GM18499 (cell line): ENCODE results near the gene PIP4K2B.
"Not testable (repeated sequence)": the region's sequence is repeated elsewhere in the genome, so short reads cannot be mapped to it uniquely, and the experiment has no call there.

Source experiments
- ATAC-seq: cut with Tn5 transposase; IDR thresholded peaks from one replicate; pipeline ENCODE4 v1.9.1; 2021; ENCODE audit warnings: moderate number of reproducible peaks; ENCODE audit not compliant: insufficient read depth, unreplicated experiment

Gene PIP4K2B

DNA sequence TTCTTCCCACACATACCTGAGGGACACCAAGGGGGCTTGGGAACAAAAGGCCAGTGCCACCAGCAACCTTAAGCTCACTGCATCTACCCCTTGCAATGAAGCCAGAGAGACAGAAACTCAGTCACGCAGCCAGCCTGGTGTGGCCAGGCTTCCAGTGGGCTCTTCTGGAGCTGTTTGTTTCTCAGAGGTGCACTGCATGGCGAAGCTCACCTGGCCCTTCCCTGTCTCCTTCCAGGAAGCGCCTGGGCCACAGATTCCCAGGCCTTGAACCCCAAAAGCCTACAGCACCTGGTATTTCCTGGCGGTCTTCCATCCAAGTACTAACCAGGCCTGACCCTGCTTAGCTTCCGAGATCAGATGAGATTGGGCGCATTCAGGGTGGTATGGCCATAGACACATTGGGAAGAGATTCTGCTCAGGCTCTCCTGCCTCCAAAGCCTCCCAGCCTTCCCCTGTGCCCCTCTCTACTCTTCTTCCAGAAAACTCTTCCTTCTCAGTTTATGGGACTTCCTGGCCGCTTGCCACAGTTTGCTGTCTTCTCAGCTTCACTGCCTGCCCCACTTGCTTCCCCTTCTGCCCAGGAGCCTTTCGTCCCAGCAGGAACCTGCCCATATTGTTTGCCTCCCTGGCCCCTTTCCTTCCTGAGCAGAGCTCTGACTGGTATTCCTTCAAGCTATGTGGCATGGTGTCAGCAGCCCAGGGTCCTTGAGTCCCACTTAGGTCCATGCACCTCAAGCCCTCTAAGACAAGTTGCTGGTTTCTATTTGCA, 67.6 kb downstream of the PIP4K2B start:
- no peak for ATAC-seq

DNA sequence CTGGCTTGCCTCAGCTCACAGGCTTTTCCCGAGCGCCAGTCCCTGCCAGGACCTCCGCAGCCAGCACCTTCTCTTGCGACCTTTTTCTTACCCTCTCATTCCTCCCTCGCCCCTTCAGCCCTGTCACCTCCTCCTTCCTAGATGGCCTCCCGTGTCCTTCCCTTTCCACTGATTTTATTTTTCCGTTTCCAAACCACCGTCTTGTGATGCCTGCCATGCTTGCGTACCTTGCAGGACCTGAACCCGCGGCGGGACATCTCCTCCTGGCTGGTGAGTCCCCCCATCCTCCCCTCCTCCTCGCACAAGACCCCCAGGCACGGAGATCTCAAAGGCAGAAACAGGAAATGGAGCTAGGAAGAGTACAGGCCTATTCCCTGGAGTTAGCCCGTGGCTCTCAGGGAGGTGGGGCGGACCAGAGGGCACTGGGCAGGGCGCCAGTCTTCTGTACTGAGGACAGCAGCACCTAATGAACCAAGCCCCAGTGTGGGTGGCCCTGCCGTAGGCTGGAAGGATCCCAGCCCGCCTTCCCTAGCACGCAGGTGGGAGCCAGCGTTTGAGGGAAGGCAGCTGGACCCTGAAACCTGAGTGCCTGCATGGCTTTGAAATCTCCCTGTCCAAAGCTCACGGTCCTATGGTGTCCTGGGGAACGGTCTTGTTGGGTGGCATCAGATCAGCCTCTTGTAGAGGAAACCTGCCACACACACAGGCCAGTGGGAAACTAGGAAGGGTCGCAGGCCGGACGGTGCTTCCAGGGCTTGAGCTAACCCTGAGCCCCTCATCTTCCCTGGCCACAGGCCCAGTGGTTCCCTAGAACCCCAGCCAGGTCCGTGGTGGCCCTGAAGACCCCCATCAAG, 68.6 kb downstream of the PIP4K2B start:
- no peak for ATAC-seq

DNA sequence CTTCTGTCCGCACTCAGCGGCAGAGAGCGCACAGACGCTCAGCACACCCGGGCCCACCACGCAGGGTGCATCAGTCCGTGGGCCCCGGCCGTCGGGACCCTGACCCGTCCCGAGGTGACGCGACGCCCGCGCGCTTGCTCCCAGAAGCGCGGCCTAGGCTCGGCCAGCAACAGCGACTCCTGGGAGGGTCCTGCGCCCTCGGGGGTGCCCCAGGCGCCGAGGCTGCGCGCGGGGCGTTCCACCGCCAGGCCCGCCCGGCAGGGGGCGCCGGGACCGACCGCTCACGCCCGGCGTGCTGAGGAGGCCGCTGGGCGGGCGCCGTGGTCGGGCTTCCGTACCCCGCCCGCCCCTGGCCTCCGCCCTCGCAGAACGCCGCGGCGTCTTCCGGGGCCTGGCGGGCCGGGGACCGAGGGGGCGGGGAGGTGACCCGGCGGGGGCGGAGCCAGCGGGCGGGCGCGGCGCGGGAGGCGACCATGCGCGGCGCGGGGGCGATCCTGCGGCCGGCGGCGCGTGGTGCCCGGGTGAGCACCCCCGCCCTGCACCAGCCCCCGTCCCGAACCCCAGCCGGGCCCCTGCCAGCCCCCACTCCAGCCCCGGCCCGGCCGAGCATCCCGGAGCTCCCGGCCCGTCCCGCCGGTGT, 69.3 kb downstream of the PIP4K2B start, which contains the start of gene CISD3:
CISD3 (plus strand) TSS at position 456 of the 640 bp plus-strand sequence; CDS start at position 474, 18 bp downstream.
- ATAC-seq, result no peak

DNA sequence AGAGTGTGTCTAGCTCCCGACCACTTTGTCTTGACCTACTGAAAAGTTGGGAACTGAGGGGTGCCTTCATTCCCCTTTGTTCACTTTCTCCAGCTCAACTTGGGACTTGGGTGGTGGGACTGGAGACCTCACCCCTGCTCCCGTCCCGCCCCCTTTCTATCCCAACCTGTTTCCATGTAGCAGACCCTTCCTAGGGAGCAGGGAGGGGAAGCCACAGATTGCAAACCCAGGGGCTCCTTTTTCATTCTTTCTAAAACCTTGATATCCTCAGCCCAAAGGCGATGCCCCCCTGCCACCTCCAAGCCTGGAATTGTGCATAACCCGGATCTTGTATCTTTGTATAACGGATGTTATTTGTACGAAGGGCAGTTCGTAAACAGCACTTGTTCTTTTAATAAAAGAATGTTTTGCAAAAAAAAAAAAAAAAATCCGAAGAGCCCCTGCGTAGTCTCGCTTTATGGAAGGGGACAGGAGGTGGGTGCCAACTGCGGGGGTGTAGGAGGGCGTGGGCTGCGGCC, 69.9 kb downstream of the PIP4K2B start:
- no peak for ATAC-seq

DNA sequence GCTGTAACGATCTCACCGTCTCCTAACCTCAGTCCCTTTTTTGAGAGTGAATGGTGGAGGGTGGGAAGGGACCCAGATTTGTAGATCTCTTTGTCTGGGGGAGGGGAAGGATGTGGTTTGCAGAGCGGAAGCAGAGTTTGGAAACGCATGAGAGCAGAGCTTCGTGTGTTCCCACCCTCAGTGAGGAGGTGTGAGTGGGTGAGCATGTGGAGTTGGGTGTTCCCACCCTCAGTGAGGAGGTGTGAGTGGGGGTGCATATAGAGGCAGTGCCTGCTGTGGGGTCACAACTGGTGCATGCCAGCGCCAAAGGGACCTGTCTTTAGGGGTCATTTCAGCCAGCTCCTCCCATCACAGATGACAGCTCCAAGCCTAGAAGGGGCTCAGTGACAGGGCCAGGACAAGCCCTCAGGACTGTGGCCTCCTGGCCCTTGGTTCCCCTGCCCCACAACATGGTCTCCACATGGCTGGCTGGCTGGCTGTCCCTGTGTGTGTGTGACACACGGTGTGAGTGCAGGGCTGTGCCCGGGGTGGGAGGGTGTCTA, 71.0 kb downstream of the PIP4K2B start:
- ATAC-seq, result no peak

DNA sequence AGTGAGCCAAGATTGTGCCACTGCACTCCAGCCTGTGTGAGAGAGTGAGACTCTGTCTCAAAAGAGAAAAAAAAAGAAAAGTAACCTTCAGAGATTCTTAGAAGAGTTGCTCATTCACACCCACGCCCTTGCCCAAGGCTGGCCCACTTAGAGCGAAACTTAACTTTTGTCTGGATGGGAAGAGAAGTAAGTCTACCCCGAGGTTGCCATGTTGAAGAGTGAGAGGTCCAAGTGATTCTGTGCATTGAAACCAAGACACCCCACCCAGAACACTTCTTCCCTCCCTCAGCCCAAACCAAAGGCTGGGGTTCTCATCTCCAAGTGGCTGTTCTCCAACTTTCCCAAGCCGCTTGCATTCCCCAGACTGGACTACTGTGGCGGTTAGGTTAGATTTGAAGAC, 71.6 kb downstream of the PIP4K2B start:
- no peak for ATAC-seq

DNA sequence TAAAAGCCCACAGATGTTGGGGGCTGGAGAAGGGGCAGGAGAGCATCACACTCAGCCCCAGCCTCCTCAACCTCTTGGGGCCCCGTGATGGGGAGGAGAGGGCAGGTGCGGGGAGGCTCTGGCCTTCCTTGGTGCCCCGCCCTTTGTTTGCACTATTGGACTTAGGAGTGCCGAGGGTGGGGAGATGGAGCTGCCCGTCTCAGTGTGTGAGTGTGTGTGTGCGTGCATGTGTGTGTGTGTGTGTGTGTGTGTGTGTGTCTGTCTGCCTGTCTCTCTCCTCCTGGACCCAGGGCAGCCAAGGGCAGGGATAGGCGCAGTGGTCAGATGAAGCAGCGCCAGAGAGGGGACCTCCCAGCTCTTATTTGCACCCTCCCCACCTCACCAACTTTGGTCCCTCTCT, 73.2 kb downstream of the PIP4K2B start:
- not testable (repeated sequence) for ATAC-seq

DNA sequence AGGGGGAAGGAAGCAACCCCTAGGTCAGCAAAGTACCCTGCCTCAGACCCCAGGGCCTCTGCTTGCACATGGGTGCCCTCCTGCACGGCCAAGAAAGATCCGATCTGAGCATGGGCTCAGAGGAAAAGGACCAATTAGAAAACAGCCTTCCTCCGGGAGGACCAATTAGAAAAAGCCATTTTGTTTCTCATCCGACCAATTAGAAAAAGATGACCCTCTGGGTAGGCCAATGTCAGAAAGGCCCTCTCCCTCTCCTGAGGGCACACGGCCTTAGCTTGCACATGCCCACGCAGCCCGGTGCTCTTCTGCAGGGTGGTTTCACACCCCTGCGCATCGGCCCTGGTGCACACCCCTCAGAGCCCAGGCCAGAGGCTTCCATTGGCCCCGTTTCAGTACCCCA, 74.3 kb downstream of the PIP4K2B start:
- no peak for ATAC-seq

DNA sequence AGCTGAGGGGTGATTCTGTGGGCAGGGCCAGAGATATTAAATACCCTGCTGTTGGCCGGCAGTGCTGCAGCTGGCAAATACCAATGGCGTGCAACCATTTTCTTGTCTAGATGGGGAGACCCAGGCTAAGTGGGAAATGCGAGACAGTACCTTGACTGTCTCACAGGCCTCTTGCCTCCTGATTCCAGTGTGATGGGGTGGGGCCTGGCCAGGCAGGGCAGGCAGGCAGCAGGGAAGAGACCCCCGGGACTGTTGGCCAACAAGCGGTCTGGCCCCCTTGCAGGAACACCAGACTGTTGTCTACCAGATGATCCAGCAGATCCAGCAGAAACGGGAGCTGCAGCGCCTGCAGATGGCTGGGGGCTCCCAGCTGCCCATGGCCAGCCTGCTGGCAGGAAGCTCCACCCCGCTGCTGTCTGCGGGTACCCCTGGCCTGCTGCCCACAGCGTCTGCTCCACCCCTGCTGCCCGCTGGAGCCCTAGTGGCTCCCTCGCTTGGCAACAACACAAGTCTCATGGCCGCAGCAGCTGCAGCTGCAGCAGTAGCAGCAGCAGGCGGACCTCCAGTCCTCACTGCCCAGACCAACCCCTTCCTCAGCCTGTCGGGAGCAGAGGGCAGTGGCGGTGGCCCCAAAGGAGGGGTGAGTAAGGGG, 74.9 kb downstream of the PIP4K2B start:
- no peak for ATAC-seq

DNA sequence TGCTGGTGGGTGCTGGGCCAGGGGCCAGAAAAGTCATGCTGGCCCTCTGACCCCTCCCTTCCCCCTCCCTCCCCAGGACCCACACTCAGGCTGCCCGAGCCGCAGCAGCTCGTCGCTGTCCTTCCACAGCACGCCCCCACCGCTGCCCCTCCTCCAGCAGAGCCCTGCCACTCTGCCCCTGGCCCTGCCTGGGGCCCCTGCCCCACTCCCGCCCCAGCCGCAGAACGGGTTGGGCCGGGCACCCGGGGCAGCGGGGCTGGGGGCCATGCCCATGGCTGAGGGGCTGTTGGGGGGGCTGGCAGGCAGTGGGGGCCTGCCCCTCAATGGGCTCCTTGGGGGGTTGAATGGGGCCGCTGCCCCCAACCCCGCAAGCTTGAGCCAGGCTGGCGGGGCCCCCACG, 77.6 kb downstream of the PIP4K2B start:
- no peak for ATAC-seq

DNA sequence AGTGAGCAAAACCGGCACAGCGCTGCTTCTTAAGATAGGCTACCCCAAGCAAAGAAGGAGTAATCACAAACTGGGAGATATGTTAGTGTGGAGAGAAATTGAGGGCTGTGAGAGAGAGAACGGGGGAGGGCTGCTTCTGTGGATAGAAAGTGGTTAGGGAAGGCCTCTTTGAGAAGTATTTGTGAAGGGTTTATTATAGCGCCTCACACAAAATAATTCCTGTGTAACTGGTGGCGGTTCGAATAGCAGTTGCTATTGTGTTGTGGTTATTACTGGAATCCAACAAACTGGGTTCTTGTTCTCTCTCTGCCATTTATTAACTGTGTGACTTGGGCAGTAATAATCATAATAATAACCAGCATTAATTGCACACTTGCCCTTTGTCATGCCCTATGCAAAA, 78.4 kb downstream of the PIP4K2B start:
- ATAC-seq, result no peak

DNA sequence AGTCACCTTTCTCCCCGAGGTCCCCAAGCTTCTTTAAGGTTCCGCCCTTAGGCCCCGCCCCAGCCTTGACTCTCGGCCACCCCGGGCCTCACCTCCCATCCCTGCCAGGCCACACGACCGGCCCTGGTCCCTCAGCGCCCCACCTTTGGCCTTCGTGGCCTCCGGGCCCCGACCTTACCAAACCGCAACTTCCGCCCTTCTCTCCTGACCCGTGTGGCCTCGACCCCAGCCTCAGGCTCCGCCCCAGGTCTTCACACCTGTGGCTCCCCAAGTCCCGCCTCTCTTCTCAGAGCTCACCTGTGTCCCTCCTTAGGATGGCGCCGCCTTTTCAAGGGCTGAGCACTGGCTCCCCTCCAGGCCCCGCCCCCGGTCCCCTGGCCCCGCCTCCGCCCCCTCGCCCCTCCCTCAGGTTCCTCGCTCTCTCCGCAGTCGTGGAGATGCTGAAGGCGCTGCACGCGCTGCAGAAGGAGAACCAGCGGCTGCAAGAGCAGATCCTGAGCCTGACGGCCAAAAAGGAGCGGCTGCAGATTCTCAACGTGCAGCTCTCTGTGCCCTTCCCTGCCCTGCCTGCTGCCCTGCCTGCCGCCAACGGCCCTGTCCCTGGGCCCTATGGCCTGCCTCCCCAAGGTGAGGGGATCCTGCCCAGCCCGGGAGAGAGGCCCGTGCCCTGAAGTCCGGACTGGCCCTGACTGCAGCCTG, 79.3 kb downstream of the PIP4K2B start:
- no peak for ATAC-seq

DNA sequence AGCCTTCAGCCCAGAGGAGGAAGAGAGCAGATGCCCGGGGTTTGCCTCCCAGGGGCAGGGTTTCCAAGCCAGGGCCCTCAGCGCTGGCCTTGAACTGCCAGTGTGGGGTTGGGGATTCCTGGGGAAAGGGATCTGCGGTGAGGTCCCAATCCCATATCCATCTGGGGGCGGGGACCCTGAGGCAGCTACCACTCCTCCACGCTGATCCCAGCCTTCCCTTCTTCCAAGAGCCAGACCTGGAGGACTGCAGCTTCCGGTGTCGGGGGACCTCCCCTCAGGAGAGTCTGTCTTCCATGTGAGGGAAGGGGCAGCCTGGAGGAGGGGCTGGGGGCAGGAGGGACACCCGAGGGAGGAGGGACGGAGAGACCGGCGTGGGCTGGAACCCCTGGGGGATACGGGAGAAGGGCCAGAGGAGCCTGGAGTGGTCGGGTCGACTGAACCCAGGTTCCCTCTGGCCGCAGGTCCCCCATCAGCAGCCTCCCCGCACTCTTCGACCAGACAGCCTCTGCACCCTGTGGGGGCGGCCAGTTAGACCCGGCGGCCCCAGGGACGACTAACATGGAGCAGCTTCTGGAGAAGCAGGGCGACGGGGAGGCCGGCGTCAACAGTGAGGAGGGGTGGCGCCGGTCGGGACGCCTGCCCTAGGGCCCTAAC, 79.9 kb downstream of the PIP4K2B start:
- ATAC-seq, result no peak

DNA sequence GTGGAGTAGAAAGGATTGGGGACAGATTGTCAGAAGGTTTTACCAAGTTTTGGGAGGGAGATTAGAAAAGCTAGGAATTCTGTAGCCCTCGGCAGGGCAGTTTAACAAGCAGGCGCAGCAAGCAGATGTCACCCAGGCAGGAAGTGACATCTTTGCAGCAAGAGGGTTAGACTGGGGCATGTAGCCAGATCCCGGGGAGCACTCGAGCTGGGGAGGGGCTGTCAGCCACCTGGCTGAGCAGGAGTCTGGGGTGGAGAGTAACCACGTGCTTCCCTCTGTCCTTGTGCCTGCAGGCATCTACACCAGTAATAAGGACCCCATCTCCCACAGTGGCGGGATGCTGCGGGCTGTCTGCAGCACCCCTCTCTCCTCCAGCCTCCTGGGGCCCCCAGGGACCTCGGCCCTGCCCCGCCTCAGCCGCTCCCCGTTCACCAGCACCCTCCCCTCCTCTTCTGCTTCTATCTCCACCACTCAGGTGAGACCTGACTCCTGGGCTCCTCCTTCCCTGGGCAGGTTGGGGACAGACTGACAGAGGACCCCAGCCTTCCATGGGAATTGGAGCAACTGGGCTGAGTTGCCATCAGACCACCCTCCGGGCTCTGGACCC, 82.1 kb downstream of the PIP4K2B start:
- no peak for ATAC-seq

DNA sequence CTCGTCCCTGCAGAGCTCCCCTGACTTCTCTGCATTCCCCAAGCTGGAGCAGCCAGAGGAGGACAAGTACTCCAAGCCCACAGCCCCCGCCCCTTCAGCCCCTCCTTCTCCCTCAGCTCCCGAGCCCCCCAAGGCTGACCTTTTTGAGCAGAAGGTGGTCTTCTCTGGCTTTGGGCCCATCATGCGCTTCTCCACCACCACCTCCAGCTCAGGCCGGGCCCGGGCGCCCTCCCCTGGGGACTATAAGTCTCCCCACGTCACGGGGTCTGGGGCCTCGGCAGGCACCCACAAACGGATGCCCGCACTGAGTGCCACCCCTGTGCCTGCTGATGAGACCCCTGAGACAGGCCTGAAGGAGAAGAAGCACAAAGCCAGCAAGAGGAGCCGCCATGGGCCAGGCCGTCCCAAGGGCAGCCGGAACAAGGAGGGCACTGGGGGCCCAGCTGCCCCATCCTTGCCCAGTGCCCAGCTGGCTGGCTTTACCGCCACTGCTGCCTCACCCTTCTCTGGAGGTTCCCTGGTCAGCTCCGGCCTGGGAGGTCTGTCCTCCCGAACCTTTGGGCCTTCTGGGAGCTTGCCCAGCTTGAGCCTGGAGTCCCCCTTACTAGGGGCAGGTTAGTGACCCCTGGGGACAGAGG, 82.9 kb downstream of the PIP4K2B start:
- no peak for ATAC-seq
